Endodermal cell (in vitro differentiated cells): Measurements from ENCODE around the gene NUFIP1. TPM values are rescaled to one million over a fixed set of nuclear protein-coding genes. Genes with fewer than 3 reads are reported as not detected.
"Not testable (repeated sequence)": the region's sequence is repeated elsewhere in the genome, so short reads cannot be mapped to it uniquely, and the experiment has no call there.

ENCODE experiments used
- DNase-seq: peaks from one replicate; pipeline ENCODE4 v3.0.0-alpha.2; 2017
- H3K27ac ChIP-seq: 2 replicates; pipeline ENCODE4 v1.5.1; 2013; ENCODE audit warnings: mild to moderate bottlenecking, low read depth, low read length, moderate library complexity
- H3K27me3 ChIP-seq: 2 replicates; pipeline ENCODE4 v1.6.1; 2013; ENCODE audit warnings: mild to moderate bottlenecking, low read length, moderate library complexity; ENCODE audit not compliant: insufficient read depth, control insufficient read depth, poor library complexity, severe bottlenecking
- H3K36me3 ChIP-seq: 2 replicates; pipeline ENCODE4 v1.7.0; 2013; ENCODE audit warnings: mild to moderate bottlenecking, low read length, moderate library complexity; ENCODE audit not compliant: control insufficient read depth, insufficient read depth
- H3K4me1 ChIP-seq: one replicate; pipeline ENCODE4 v1.7.0; 2013; ENCODE audit warnings: low read length; ENCODE audit not compliant: control insufficient read depth, insufficient read depth
- H3K4me3 ChIP-seq: 2 replicates; pipeline ENCODE4 v1.5.1; 2013; ENCODE audit warnings: mild to moderate bottlenecking, low read length, moderate library complexity
- H3K9ac ChIP-seq: 2 replicates; pipeline ENCODE4 v1.6.1; 2013; ENCODE audit warnings: mild to moderate bottlenecking, low read length, moderate library complexity; ENCODE audit not compliant: poor library complexity, severe bottlenecking; ENCODE audit errors: extremely low read depth
- H3K9me3 ChIP-seq: 2 replicates; pipeline ENCODE4 v1.6.1; 2013; ENCODE audit warnings: mild to moderate bottlenecking, low read length, moderate library complexity; ENCODE audit not compliant: control insufficient read depth
- H3K27ac Mint-ChIP-seq: 2 replicates; pipeline ENCODE4 v1.8.0; 2020; ENCODE audit warnings: mixed read lengths
- H3K27me3 Mint-ChIP-seq: 2 replicates; pipeline ENCODE4 v1.8.0; 2021; ENCODE audit warnings: mild to moderate bottlenecking, mixed read lengths; ENCODE audit not compliant: insufficient read depth
- H3K36me3 Mint-ChIP-seq: 2 replicates; pipeline ENCODE4 v1.8.0; 2020; ENCODE audit warnings: low read depth, mixed read lengths
- H3K4me1 Mint-ChIP-seq: 2 replicates; pipeline ENCODE4 v1.8.0; 2020; ENCODE audit warnings: mixed read lengths
- H3K4me3 Mint-ChIP-seq: 2 replicates; pipeline ENCODE4 v1.8.0; 2020; ENCODE audit warnings: mild to moderate bottlenecking, moderate library complexity, mixed read lengths
- H3K9me3 Mint-ChIP-seq: 2 replicates; pipeline ENCODE4 v1.8.0; 2020; ENCODE audit warnings: mild to moderate bottlenecking, mixed read lengths
- WGBS, 2 experiments: methylation state at CpG; one replicate each; pipeline versions ENCODE4 v1.1.5 to v1.1.7; 2013; ENCODE audit warnings: missing lambda C conversion rate in 2 of 2, mixed read lengths in 1 of 2; ENCODE audit not compliant: insufficient coverage in 1 of 2, insufficient read length in 1 of 2; 5-methylcytosine and 5-hydroxymethylcytosine counted together
- total RNA-seq, 2 donors: library from RNA; stranded (reverse); fragmentation: NEBNext Ultra II Directional in 1 of 2; extraction: Animal tissue kit (Norgen Biotek cat#: 25700) in 1 of 2; gene quantifications; 2 replicates in 1 of 2; 3 replicates in 1 of 2; pipeline ENCODE4 v1.2.1, GENCODE V29; 2021
- TF ChIP-seq, protein P1 (sequence below): fragments of 200-600 bp; sonication (generic); conservative IDR thresholded peaks from 2 replicates; pipeline ENCODE4 v1.5.0; 2021; ENCODE audit warnings: antibody characterized with exemption, mild to moderate bottlenecking

Gene NUFIP1
- total RNA-seq, 2 donors from 2014 or later = 11.0 to 13.9 TPM

DNA sequence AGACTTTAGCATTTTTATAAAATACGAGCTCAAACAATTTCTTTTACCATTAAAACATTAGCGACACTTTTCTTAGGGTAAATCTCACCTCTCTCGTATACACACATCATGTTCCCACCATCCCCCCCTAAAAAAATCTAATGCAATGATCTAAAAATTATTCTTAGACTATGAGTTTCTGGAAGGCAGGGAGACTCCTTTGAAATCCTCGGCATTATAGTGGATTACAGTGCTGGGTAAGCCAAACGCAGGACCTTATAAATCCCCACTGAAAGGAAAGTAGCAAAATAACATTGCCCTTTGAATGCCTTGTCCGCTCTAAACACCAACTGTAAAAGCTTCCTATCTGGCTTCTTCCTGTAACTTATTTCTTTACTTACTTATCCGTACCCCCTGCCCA is 35.0 kb downstream of the NUFIP1 start:
- no peaks in the 10 kb centered on the region for H3K4me1 ChIP-seq
- H3K9me3 Mint-ChIP-seq = no peaks in the 10 kb centered on the region
- H3K27me3 Mint-ChIP-seq = no peaks in the 10 kb centered on the region
- H3K36me3 ChIP-seq = peaks cover 17% of the 10 kb centered on the region
- no peaks in the 10 kb centered on the region for H3K27me3 ChIP-seq
- no peak overlapping the region for H3K27ac ChIP-seq
- H3K4me1 Mint-ChIP-seq = no peaks in the 10 kb centered on the region
- H3K4me3 Mint-ChIP-seq = no peak overlapping the region
- H3K36me3 Mint-ChIP-seq = peaks cover 22% of the 10 kb centered on the region
- H3K9me3 ChIP-seq = peaks cover 4% of the 10 kb centered on the region
- no peak for DNase-seq
- TF ChIP-seq, protein P1, sequence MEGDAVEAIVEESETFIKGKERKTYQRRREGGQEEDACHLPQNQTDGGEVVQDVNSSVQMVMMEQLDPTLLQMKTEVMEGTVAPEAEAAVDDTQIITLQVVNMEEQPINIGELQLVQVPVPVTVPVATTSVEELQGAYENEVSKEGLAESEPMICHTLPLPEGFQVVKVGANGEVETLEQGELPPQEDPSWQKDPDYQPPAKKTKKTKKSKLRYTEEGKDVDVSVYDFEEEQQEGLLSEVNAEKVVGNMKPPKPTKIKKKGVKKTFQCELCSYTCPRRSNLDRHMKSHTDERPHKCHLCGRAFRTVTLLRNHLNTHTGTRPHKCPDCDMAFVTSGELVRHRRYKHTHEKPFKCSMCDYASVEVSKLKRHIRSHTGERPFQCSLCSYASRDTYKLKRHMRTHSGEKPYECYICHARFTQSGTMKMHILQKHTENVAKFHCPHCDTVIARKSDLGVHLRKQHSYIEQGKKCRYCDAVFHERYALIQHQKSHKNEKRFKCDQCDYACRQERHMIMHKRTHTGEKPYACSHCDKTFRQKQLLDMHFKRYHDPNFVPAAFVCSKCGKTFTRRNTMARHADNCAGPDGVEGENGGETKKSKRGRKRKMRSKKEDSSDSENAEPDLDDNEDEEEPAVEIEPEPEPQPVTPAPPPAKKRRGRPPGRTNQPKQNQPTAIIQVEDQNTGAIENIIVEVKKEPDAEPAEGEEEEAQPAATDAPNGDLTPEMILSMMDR = no peak
- WGBS, 2 experiments = 96% methylated on average over 6 to 7 of the region's 7 CpGs
- no peak overlapping the region for H3K4me3 ChIP-seq
- H3K27ac Mint-ChIP-seq = no peak overlapping the region
- no peak overlapping the region for H3K9ac ChIP-seq

DNA sequence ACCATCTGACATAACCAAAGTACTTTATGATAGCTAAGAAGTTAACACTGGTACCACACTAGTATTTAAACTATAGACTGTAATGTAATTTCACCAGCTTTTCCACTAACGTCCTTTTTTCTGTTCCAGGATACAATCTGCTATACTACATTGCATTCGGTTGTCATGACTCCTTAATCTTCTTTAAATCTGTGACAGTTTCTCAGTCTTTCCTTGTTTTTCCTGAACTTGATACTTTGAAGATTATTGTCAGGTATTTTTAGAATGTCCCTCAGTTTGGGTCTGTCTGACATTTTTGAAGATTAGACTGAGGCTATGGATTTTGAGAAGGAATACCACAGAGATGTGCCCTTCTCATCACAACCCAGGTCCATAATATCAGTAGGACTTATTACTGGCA is 36.6 kb downstream of the NUFIP1 start:
- 83 to 93% methylated on average over 2 of the region's 2 CpGs for WGBS, 2 experiments
- no peak for DNase-seq
- Histone ChIP-seq H3K9me3 (peaks cover 4% of the 10 kb centered on the region), H3K27ac (no peak overlapping the region), H3K4me1 (no peaks in the 10 kb centered on the region), H3K4me3 (no peak overlapping the region), H3K27me3 (no peaks in the 10 kb centered on the region), H3K36me3 (peaks cover 16% of the 10 kb centered on the region), H3K9ac (no peak overlapping the region)
- no peak overlapping the region for H3K4me3 Mint-ChIP-seq
- TF ChIP-seq, protein P1 = no peak
- H3K36me3 Mint-ChIP-seq = peaks cover 26% of the 10 kb centered on the region
- H3K9me3 Mint-ChIP-seq = no peaks in the 10 kb centered on the region
- H3K27ac Mint-ChIP-seq = no peak overlapping the region
- H3K4me1 Mint-ChIP-seq = no peaks in the 10 kb centered on the region
- no peaks in the 10 kb centered on the region for H3K27me3 Mint-ChIP-seq

DNA sequence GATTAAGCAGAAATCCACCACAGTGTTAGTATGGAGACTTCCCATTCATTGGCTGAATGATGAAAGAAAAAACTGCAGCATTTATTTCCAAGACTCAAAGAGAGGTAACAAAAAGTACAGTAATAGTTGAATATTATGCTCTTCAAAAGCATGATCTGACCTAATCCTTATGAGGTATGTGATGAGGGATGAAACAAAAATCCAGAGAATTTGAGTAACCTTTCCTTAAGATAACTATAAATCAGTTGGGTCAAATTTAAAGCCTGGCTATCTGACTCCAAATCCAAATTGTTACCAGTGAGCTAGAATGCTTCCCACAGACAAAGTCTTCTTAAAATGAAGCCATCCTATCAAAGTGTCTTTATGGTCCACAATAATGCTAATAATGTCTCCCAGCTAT is 38.1 kb downstream of the NUFIP1 start:
- no peak overlapping the region for H3K27ac Mint-ChIP-seq
- H3K36me3 Mint-ChIP-seq = peaks cover 24% of the 10 kb centered on the region
- DNase-seq = no peak
- no peaks in the 10 kb centered on the region for H3K27me3 ChIP-seq
- no peaks in the 10 kb centered on the region for H3K4me1 Mint-ChIP-seq
- H3K27me3 Mint-ChIP-seq = no peaks in the 10 kb centered on the region
- H3K4me1 ChIP-seq = no peaks in the 10 kb centered on the region
- peaks cover 12% of the 10 kb centered on the region for H3K36me3 ChIP-seq
- no peak overlapping the region for H3K4me3 Mint-ChIP-seq
- no peak overlapping the region for H3K9ac ChIP-seq
- no peak overlapping the region for H3K27ac ChIP-seq
- TF ChIP-seq, protein P1 = no peak
- no peaks in the 10 kb centered on the region for H3K9me3 Mint-ChIP-seq
- peaks cover 4% of the 10 kb centered on the region for H3K9me3 ChIP-seq
- no peak overlapping the region for H3K4me3 ChIP-seq

DNA sequence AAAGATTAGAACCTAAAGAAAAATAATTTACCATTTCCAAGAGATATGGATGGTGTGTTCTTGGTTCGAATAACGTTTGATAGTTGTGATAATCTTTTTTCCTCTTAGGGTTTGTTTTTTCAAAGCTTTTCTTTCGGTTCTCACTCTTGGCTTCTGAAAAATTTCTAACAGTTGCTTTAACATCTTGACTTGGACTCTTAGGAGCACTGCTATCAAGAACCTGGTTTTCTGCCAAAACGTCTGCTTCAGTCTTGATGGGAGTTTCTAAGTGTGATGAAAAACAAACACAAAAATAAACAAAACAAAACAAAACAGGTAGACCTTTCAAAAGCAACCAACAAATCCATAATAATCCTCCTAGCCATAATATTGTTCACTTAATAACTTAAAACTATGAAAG is 45.9 kb downstream of the NUFIP1 start:
- H3K27ac Mint-ChIP-seq, H3K4me3 ChIP-seq, H3K27me3 Mint-ChIP-seq, H3K4me3 Mint-ChIP-seq, H3K27me3 ChIP-seq, H3K9ac ChIP-seq, H3K9me3 ChIP-seq, DNase-seq, H3K4me1 ChIP-seq, H3K9me3 Mint-ChIP-seq, H3K27ac ChIP-seq, H3K4me1 Mint-ChIP-seq: not testable (repeated sequence)
- H3K36me3 Mint-ChIP-seq = peaks cover 31% of the 10 kb centered on the region
- peaks cover 28% of the 10 kb centered on the region for H3K36me3 ChIP-seq
- whole genome bisulfite sequencing, 2 experiments = 86 to 87% methylated on average over 1 to 4 of the region's 4 CpGs
